GM23248 (cell line): ENCODE results near the gene ZDHHC14.

Experiments
- EZH2 ChIP-seq: fragments of 200-600 bp; sonication (generic); IDR thresholded peaks from 2 replicates; pipeline ENCODE4 v1.6.1; 2018; ENCODE audit warnings: antibody characterized with exemption, mild to moderate bottlenecking; ENCODE audit not compliant: insufficient read depth, poor library complexity, severe bottlenecking
- EZH2phosphoT487 ChIP-seq: fragments of 200-600 bp; sonication (generic); IDR thresholded peaks from 2 replicates; pipeline ENCODE4 v1.6.1; 2018; ENCODE audit warnings: antibody characterized with exemption, moderate library complexity, mild to moderate bottlenecking, low read depth; ENCODE audit not compliant: insufficient read depth

DNA sequence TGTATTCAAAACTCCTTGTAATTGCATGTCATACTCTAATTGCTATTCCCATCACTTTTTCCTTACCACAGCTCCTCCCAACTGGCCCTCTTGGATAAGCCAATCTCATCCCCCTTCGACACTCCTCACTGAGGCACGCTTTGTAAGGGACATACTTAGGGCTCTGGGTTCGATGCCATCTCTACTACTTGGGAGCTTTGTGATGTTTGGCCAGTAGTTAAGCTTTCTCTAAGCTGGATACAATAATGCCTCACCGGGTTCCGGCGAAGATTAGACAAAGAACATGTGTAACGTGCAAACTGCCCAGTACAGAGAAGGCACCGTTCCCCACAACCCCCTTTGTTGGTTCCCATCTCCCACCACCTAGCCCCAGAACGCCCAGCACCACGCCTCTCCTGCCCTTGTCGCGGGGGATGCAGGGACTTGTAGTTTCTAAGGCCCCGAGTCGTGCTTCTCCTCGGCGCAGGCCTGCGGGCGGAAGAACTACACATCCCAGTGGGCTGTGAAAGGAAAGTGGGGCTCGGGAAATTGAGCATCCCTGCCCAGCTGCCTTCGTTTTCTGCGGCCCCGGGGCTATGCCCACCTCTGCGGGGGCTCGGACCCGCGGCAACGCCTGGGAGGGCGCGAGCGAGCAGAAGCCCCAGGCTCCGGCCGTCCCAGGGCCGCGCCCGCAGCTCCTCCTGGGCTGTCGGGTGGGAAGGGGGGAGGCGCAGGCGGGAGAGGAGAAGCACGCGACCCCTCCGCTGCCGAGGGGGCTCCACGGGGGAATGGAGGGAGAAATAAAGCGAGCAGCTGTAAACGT lies 1.1 kb upstream of the ZDHHC14 start:
- TF ChIP-seq EZH2phosphoT487 (no peak), EZH2 (no peak)
